Fibroblast of the conjunctiva (primary cell): ENCODE results near the gene AP1M2.
"Not testable (repeated sequence)": the region's sequence is repeated elsewhere in the genome, so short reads cannot be mapped to it uniquely, and the experiment has no call there.

Experiments used
- DNase-seq: peaks from one replicate; pipeline ENCODE4 v3.0.0-alpha.2; 2010; ENCODE audit warnings: low read depth

The AP1M2 gene

GRCh38 chr19:10538204-10538983 lies 48.7 kb downstream of the AP1M2 start:
- DNase-seq: no peak

- no peak for DNase-seq
Observed at GRCh38 chr19:10537668-10538067, 49.4 kb downstream of the AP1M2 start.

GRCh38 chr19:10535613-10536012 lies 51.5 kb downstream of the AP1M2 start:
- no peak for DNase-seq

GRCh38 chr19:10533646-10534386 lies 53.3 kb downstream of the AP1M2 start:
- DNase-seq: no peak

GRCh38 chr19:10532457-10532856 lies 54.7 kb downstream of the AP1M2 start:
- no peak for DNase-seq

GRCh38 chr19:10526887-10527286 lies 60.2 kb downstream of the AP1M2 start:
- not testable (repeated sequence) for DNase-seq

GRCh38 chr19:10525636-10526035 lies 61.5 kb downstream of the AP1M2 start:
- DNase-seq: no peak

- DNase-seq: no peak
Observed at GRCh38 chr19:10523135-10523636, 63.9 kb downstream of the AP1M2 start.
